ENCODE measurements around the gene PDE6G. TPM values are rescaled to one million over a fixed set of nuclear protein-coding genes. Genes with fewer than 3 reads are reported as not detected.
A peak's percentile ranks its signal among the peaks of the same experiment; 100 is the strongest.
"Not testable (repeated sequence)": the region's sequence is repeated elsewhere in the genome, so short reads cannot be mapped to it uniquely, and the experiment has no call there.

PDE6G gene
- total RNA-seq, 2 experiments from 2014 or later: 47.8 to 57.1 TPM

DNA sequence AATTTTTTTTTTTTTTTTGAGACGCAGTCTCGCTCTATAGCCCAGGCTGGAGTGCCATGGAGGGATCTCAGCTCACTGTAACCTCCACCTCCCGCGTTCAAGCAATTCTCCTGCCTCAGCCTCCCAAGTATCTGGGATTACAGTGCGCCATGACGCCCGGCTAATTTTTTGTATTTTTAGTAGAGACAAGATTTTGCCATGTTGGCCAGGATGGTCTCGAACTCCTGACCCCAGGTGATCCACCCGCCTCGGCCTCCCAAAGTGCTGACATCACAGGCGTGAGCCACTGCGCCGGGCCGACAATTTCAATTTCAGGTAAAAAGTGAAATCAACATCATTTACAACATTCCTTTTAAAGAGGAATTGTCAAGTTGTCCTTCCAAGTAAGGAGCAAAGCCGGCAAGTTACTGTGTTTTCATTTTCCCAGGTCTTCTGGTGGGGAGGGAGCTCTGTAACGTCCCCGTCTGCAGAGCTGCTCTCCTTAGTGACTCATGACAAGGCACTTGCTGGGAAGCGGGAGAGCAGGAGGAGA lies 20.3 kb downstream of the PDE6G start:
- Mint-ChIP-seq H3K4me3 (peak overlapping the region; percentile 90), H3K27ac (peak overlapping the region; percentile 68), H3K27me3 (no peaks in the 10 kb centered on the region), H3K9me3 (no peaks in the 10 kb centered on the region), H3K36me3 (peaks cover 5% of the 10 kb centered on the region), H3K4me1 (peaks cover 14% of the 10 kb centered on the region)
- DNase-seq (no peak), ATAC-seq (ENCODE audit: low read depth) (peak; percentile 4)
- POLR2A ChIA-PET: interaction anchor here (1.4 to 1.7 kb wide), 4 partner anchors 27 to 47 kb away, joined by 4 to 12 read pairs (median 6); partner anchors contain the start of genes ARL16, CCDC137, HGS and OXLD1

DNA sequence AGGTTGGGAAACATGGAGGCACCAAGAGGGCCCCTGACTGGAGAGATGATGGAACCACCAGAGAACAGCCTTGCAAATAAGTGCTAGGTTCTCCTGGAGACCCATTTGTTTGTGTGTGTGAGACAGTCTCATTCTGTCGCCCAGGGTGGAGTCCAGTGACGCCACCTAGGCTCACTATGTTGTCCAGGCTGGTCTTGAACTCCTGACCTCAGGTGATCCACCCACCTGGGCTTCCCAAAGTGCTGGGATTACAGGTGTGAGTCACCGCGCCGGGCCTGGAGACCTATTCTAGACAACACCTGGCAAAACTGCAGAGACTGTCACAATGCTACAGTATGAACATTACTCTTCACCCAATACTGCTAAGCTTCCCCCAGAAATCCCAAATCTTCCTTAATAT lies 20.9 kb downstream of the PDE6G start:
- Mint-ChIP-seq H3K36me3 (peaks cover 5% of the 10 kb centered on the region), H3K27ac (peak overlapping the region; percentile 68), H3K27me3 (no peaks in the 10 kb centered on the region), H3K4me3 (peak overlapping the region; percentile 90), H3K9me3 (no peaks in the 10 kb centered on the region), H3K4me1 (peaks cover 14% of the 10 kb centered on the region)
- POLR2A ChIA-PET: interaction anchor here (1.4 to 1.7 kb wide), 2 partner anchors 30 to 48 kb away, joined by 7 to 12 read pairs; partner anchors contain the start of genes ARL16 and HGS
- ATAC-seq (ENCODE audit: low read depth) (no peak), DNase-seq (no peak)

DNA sequence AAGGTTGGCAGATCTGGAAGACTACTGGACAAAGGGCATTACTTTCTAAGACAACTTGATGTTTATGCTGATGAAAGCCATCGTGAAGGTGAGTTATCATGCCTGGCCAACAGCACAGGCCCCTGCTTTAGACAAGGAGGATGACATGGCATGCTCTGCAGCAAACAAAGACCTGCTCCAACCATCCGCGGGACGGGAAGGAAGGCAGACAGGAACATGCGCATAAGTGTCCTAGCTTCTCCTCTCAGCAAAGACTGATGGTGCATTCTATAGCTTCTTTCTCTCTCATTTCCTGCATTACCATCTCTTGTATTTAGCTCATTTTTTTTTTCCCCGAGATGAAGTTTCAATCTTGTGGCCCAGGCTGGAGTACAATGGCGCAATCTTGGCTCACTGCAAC lies 24.9 kb downstream of the PDE6G start:
- Mint-ChIP-seq H3K27me3 (no peaks in the 10 kb centered on the region), H3K36me3 (peaks cover 29% of the 10 kb centered on the region), H3K4me3 (no peak overlapping the region), H3K27ac (no peak overlapping the region), H3K9me3 (no peaks in the 10 kb centered on the region), H3K4me1 (peaks cover 14% of the 10 kb centered on the region)
- no peak for ATAC-seq (ENCODE audit: low read depth)
- no peak for DNase-seq
- POLR2A ChIA-PET: no interaction called here

DNA sequence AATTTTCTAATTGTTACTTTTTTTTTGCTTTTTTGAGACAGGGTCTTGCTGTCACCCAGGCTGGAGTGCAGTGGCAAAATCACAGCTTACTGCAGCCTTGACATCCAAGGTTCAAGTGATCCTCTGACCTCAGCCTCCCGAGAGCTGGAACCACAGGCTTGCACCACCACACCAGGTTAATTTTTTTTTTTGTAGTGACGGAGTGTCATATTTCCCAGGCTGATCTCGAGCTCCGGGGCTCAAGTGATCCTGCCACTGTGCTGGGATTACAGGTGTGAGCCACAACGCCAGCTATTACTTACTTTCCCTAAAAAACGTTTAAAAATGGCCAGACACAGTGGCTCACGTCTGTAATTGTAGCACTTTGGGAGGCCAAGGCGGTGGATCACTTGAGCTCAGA lies 26.1 kb downstream of the PDE6G start:
- no peaks in the 10 kb centered on the region for H3K27me3 Mint-ChIP-seq
- H3K4me1 Mint-ChIP-seq: peaks cover 7% of the 10 kb centered on the region
- peaks cover 39% of the 10 kb centered on the region for H3K36me3 Mint-ChIP-seq
- H3K27ac Mint-ChIP-seq: no peak overlapping the region
- ATAC-seq (ENCODE audit: low read depth) (no peak), DNase-seq (no peak)
- POLR2A ChIA-PET: no interaction called here
- H3K4me3 Mint-ChIP-seq: no peak overlapping the region
- H3K9me3 Mint-ChIP-seq: no peaks in the 10 kb centered on the region

DNA sequence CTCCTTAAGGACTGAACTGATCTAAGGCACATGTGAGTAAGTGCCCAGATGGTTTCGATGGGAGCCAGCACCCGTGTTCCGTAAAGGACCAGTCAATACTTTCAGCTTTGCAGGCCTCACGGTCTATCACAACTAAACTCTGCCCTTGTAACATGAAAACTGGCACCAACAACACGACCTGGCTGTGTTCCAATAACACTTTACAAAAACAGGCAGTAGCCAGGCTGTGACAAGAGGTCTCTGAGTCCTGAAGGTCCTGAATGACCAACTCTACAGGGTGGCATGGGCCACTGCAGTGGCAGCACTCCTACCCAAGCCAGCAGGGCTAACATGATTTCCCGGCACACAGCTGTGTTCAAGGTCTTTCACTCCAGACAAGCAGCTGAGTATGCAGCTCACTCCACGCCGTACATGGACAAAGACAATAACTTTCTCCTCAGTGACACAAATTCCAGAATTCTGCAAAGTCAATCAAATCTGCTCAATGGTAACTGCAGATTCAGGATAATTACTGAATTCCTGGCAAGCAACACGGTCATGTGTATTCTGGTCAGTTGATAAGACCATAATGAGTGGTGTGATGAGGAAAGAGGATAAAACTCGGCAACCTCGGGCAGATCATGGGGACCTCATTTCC lies 34.7 kb downstream of the PDE6G start:
- Mint-ChIP-seq H3K36me3 (peaks cover 30% of the 10 kb centered on the region), H3K27me3 (no peaks in the 10 kb centered on the region), H3K27ac (no peak overlapping the region), H3K4me3 (no peak overlapping the region), H3K4me1 (no peaks in the 10 kb centered on the region), H3K9me3 (no peaks in the 10 kb centered on the region)
- ATAC-seq (ENCODE audit: low read depth) (no peak), DNase-seq (no peak)
- POLR2A ChIA-PET: no interaction called here

DNA sequence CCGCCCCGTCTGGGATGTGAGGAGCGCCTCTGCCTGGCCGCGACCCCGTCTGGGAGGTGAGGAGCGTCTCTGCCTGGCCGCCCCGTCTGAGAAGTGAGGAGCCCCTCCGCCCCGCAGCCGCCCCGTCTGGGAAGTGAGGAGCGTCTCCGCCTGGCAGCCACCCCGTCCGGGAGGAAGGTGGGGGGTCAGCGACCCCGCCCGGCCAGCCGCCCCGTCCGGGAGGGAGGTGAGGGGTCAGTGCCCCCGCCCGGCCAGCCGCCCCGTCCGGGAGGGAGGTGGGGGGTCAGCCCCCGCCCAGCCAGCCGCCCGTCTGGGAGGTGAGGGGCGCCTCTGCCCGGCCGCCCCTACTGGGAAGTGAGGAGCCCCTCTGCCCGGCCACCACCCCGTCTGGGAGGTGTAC lies 38.0 kb downstream of the PDE6G start:
- H3K27ac Mint-ChIP-seq; H3K27me3 Mint-ChIP-seq; H3K4me3 Mint-ChIP-seq; POLR2A ChIA-PET; H3K9me3 Mint-ChIP-seq; ATAC-seq (ENCODE audit: low read depth); DNase-seq: not testable (repeated sequence)
- peaks cover 15% of the 10 kb centered on the region for H3K4me1 Mint-ChIP-seq
- peaks cover 17% of the 10 kb centered on the region for H3K36me3 Mint-ChIP-seq

DNA sequence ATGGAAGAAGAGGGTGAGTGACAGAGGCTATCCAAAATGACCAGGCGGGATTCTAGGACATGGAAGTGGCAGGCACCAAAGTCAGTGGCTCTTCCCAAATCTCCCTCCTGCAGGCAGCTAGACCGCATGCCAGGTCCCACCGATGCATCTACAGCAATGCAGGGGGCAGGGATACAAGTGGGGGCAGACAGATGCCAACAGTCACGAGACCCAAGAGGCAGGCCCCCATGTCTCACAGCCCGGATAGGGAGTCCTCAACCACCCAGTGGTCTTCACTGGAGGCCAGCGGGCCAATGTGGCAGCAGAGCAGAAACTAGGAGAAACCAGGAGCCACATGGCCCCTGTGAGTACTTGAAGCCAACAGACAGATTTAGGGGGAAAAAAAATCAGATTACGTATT lies 39.5 kb downstream of the PDE6G start:
- peaks cover 20% of the 10 kb centered on the region for H3K36me3 Mint-ChIP-seq
- POLR2A ChIA-PET: no interaction called here
- H3K27me3 Mint-ChIP-seq: no peaks in the 10 kb centered on the region
- H3K4me1 Mint-ChIP-seq: peaks cover 15% of the 10 kb centered on the region
- H3K9me3 Mint-ChIP-seq: no peaks in the 10 kb centered on the region
- no peak for DNase-seq
- ATAC-seq (ENCODE audit: low read depth): no peak
- H3K27ac Mint-ChIP-seq: peak overlapping the region; percentile 40
- no peak overlapping the region for H3K4me3 Mint-ChIP-seq

DNA sequence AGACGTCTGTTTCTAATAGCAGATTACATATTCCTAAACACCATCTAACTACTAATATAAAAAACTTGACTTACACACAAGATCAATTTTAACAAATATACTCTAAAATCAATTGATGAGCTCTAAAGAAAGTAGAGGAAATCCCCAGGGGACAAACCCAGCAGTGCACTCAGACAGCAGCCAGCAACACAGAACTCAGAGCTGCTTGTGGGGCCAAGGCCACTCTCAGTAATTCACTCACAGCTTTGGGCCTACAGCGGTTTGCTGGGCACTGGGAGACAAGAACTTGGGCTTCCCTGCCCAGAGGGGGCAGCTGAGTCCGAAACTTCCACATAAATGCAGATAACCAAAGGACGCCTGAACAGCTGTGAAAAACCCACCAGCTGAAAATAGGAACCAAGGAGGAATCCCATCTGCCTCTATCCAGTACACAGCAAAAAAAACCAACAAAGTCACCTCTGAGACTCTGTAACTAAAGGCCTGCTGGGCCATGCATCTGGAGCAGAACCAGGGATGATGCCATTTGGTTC lies 40.9 kb downstream of the PDE6G start:
- ATAC-seq (ENCODE audit: low read depth) (no peak), DNase-seq (no peak)
- Mint-ChIP-seq H3K4me1 (peaks cover 15% of the 10 kb centered on the region), H3K4me3 (peak overlapping the region; percentile 41), H3K9me3 (no peaks in the 10 kb centered on the region), H3K27ac (peak overlapping the region; percentile 81), H3K27me3 (no peaks in the 10 kb centered on the region), H3K36me3 (peaks cover 20% of the 10 kb centered on the region)
- POLR2A ChIA-PET: interaction anchor here (0.6 kb wide), 1 partner anchor 232 kb away, joined by 3 read pairs; no protein-coding TSS in a partner anchor

DNA sequence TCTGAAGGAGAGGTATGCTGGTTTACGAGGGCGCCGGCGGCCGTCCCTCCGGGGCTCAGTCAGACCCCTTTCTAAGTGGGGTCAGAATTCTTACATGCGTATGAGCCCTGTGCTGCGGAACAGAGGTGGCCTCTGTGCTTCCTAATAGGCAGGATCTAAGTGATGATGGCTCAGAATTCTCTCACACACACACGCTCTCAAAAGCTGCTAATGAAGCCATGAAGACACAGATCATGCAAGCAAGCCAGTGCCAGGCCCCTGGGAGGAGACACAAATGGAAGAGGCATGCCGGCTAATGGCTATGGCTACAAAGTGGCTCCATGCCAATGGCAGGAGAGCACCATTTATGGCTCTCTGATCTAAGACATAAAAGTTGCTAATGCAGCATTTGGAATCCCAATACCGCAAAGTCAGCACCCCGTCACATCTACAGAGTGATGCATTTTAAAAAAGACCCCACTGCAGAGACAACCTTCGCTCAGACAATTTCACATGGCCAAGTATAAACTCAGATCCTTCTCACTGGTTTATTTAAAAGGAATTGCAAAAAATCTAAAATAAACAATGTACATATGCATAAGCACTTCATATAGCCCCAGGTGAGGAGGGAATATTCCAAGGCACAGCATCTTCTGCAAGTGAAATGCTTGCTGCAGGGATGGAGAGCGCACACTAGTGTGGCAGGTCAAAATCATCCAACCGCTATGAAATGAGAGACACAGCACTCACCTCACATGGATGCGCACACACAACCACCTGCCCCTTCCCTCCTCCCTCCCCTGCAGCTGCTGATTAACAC lies 44.0 kb downstream of the PDE6G start:
- Mint-ChIP-seq H3K27ac (no peak overlapping the region), H3K27me3 (no peaks in the 10 kb centered on the region), H3K4me3 (no peak overlapping the region), H3K9me3 (no peaks in the 10 kb centered on the region), H3K36me3 (peaks cover 25% of the 10 kb centered on the region), H3K4me1 (peaks cover 18% of the 10 kb centered on the region)
- DNase-seq (no peak), ATAC-seq (ENCODE audit: low read depth) (no peak)
- POLR2A ChIA-PET: no interaction called here

DNA sequence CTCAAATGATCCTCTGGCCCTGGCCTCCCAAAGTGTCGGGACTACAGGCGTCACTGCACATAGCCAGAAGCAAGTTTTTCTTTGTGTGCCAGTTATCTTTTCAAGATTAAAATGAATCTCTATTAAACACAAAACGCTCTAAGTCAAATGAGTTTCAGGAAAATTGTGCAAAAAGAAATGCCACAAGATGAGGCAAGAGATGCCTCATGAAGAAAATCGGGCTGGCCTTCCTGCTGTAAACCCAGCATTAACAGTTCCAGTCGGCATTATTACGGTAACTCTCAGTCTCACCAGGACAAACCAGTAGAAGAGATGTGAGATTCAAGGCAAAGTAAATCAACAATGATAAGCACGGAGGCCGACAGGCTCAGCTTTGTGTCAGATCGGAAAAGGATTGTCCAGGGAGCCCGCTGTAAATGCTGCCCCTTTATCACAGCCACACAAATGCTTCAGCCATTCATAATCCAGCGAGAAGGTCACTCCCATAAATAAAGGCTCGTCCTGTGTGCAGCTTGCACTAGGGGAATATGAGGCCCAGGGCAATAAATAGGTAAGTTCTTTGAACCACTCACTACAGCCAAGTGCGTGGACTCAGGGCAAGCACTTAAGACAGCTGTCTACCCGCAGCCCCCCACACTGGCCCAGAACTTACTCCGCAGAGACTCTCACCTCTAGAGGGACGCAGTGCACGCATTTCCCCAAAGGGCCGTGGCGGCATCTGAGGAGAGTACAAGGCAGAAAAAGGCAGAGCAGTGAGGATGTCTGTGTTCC lies 46.6 kb downstream of the PDE6G start:
- DNase-seq (no peak), ATAC-seq (ENCODE audit: low read depth) (no peak)
- no peaks in the 10 kb centered on the region for H3K9me3 Mint-ChIP-seq
- H3K4me3 Mint-ChIP-seq: no peak overlapping the region
- H3K27ac Mint-ChIP-seq: no peak overlapping the region
- H3K27me3 Mint-ChIP-seq: no peaks in the 10 kb centered on the region
- peaks cover 24% of the 10 kb centered on the region for H3K36me3 Mint-ChIP-seq
- H3K4me1 Mint-ChIP-seq: peaks cover 12% of the 10 kb centered on the region
- POLR2A ChIA-PET: no interaction called here

DNA sequence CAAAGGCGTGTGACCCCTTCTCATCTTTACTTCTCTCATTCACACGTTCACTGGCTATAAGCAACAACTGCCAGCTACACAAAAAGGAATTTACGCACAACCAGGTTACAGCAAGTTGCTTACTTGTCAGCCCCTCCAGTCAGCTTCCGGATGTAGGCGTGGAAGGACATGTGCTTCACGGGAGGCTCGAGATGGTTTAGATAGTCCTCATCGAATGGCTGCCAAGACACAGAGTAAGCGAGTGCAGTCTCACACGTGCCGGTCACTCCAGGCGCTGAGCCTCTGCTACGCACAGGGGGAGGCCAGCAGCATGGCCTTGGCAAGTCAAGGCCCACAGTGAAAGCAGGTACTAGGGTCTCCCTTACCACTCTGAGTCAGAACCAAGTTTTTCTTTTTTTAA lies 47.7 kb downstream of the PDE6G start:
- H3K27ac Mint-ChIP-seq: no peak overlapping the region
- peaks cover 23% of the 10 kb centered on the region for H3K36me3 Mint-ChIP-seq
- POLR2A ChIA-PET: no interaction called here
- DNase-seq (no peak), ATAC-seq (ENCODE audit: low read depth) (no peak)
- H3K9me3 Mint-ChIP-seq: no peaks in the 10 kb centered on the region
- no peak overlapping the region for H3K4me3 Mint-ChIP-seq
- no peaks in the 10 kb centered on the region for H3K27me3 Mint-ChIP-seq
- peaks cover 4% of the 10 kb centered on the region for H3K4me1 Mint-ChIP-seq

DNA sequence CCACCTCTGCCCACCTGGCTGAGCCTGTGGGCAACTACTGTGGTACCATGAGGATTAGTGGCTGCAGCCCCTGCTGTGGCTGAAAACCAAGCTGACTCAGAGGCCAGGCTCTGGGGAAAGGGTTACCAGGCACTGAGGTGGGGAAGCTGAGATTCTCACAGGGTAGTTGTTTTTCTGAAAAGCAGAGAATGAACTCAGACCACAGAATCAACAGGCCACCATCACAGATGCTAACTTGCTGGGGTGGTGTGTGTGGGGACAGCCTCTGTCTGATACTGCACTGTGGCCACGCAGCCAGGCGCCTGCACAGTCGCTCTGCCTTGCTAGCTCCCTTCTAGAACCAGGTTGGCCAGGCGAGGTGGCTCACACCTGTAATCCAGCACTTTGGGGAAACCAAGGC lies 48.3 kb downstream of the PDE6G start:
- no peak overlapping the region for H3K4me3 Mint-ChIP-seq
- DNase-seq: no peak
- no peak overlapping the region for H3K27ac Mint-ChIP-seq
- H3K9me3 Mint-ChIP-seq: no peaks in the 10 kb centered on the region
- peaks cover 3% of the 10 kb centered on the region for H3K4me1 Mint-ChIP-seq
- no peak for ATAC-seq (ENCODE audit: low read depth)
- POLR2A ChIA-PET: no interaction called here
- H3K27me3 Mint-ChIP-seq: no peaks in the 10 kb centered on the region
- peaks cover 23% of the 10 kb centered on the region for H3K36me3 Mint-ChIP-seq

DNA sequence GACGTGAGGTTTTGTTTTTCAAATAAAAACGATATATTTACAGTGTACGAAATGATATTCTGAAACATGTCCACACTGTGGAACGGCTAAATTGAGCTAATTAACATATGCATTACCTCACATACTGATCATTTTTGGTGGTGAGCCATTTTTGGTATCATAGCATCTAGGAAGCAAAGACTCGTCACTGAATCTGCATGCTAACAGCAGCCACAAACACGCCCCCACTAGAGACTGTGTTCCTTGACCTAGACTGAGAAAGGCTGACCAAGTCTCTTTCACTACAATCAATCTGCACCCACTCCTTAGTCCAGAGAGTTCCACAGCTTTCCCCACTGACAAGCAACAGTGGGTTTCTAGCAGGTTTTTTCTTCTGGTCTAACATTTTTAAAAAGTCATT lies 48.9 kb downstream of the PDE6G start:
- POLR2A ChIA-PET: no interaction called here
- Mint-ChIP-seq H3K4me1 (peaks cover 3% of the 10 kb centered on the region), H3K27ac (no peak overlapping the region), H3K27me3 (no peaks in the 10 kb centered on the region), H3K36me3 (peaks cover 23% of the 10 kb centered on the region), H3K4me3 (no peak overlapping the region), H3K9me3 (no peaks in the 10 kb centered on the region)
- no peak for ATAC-seq (ENCODE audit: low read depth)
- DNase-seq: no peak
